Vagina (tissue), 2 donors: ENCODE results near the gene MIAT. TPM values are rescaled to one million over a fixed set of nuclear protein-coding genes. Genes with fewer than 3 reads are reported as not detected.

ENCODE experiments used
- DNase-seq, 2 donors: peaks; one replicate each; pipeline ENCODE4 v3.0.0-alpha.2; 2017; ENCODE audit errors: extremely low spot score in 2 of 2
- H3K27ac ChIP-seq: fragments of 200-600 bp; sonication (generic); one replicate; pipeline ENCODE4 v1.5.1; 2019
- H3K27me3 ChIP-seq: fragments of 200-600 bp; sonication (generic); one replicate; pipeline ENCODE4 v1.5.1; 2019
- H3K36me3 ChIP-seq, 2 donors: fragments of 200-600 bp; sonication (generic); one replicate each; pipeline ENCODE4 v1.5.1; 2017 to 2019
- H3K4me1 ChIP-seq: fragments of 200-600 bp; sonication (generic); one replicate; pipeline ENCODE4 v1.5.1; 2019
- H3K4me3 ChIP-seq, 2 donors: fragments of 200-600 bp; sonication (generic); 1 replicate in 1 of 2; 2 replicates in 1 of 2; pipeline ENCODE4 v1.5.1; 2016 to 2019
- H3K9me3 ChIP-seq: fragments of 200-600 bp; sonication (generic); one replicate; pipeline ENCODE4 v1.5.1; 2019
- CTCF ChIP-seq, 3 experiments: fragments of 450-650 bp in 2 of 3; fragments of 200-600 bp in 1 of 3; sonication (generic) in 1 of 3; IDR thresholded peaks; one replicate each; pipeline ENCODE4 v1.5.1; 2017 to 2019; ENCODE audit warnings: antibody characterized with exemption in 3 of 3, mild to moderate bottlenecking in 2 of 3, moderate library complexity in 2 of 3
- POLR2A ChIP-seq, 2 donors: fragments of 450-650 bp; IDR thresholded peaks; one replicate each; pipeline ENCODE4 v1.6.1; 2017; ENCODE audit warnings: antibody characterized with exemption in 2 of 2, mild to moderate bottlenecking in 2 of 2, moderate library complexity in 2 of 2
- POLR2AphosphoS5 ChIP-seq, 2 donors: sonication (generic); formaldehyde crosslinking; IDR thresholded peaks; one replicate each; pipeline ENCODE4 v1.9.0; 2017; ENCODE audit warnings: antibody characterized with exemption in 2 of 2, mild to moderate bottlenecking in 2 of 2, low read depth in 1 of 2; ENCODE audit not compliant: insufficient read depth in 1 of 2
- intact Hi-C: fragments of 100-400 bp; cut with DNase I; formaldehyde crosslinking; loops from one replicate; pipeline ENCODE4 v1.15.1; 2023
- total RNA-seq: library from RNA; depleted of rRNA; stranded (reverse); fragments of >200 nt; gene quantifications from one replicate; pipeline ENCODE4 v1.2.3, GENCODE V29; 2016

Gene MIAT
- total RNA-seq, 1 donor from 2014 or later: 2.7 TPM

DNA sequence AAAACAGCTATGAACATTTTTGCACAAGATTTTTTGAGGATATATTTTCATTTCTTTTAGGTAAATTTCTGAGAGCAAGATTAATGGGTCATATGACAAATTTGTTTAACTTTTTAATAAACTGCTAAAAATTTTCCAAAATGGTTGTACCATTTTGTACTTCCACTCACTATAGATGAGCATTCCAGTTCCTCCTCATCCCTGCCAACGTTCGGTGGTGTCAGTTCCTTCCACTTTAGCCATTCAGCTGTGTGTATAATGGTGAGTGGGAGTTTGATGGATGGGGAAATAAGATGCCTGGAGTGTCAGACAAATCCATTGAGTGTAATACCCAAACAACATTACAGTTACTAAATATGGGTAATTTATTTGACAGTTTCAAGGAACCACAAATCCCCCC lies 49.7 kb downstream of the MIAT start:
- H3K36me3 ChIP-seq: no peaks in the 10 kb centered on the region
- no peak overlapping the region for H3K4me3 ChIP-seq
- TF ChIP-seq CTCF (IDR thresholded peaks at IDR 0.05) (no peak), POLR2AphosphoS5 (IDR thresholded peaks at IDR 0.05; ENCODE audit: insufficient read depth in 1 of 2, low read depth in 1 of 2) (no peak), POLR2A (IDR thresholded peaks at IDR 0.05) (no peak)
- DNase-seq: no peak
- H3K27ac ChIP-seq: no peak overlapping the region
- H3K27me3 ChIP-seq: no peaks in the 10 kb centered on the region
- H3K4me1 ChIP-seq: no peaks in the 10 kb centered on the region
- intact Hi-C loops: no loop called here
- peaks cover 9% of the 10 kb centered on the region for H3K9me3 ChIP-seq

GRCh38 chr22:26707581-26707980 lies 50.2 kb downstream of the MIAT start:
- Histone ChIP-seq H3K27ac (no peak overlapping the region), H3K27me3 (no peaks in the 10 kb centered on the region), H3K4me1 (no peaks in the 10 kb centered on the region), H3K9me3 (peaks cover 9% of the 10 kb centered on the region), H3K4me3 (no peak overlapping the region), H3K36me3 (no peaks in the 10 kb centered on the region)
- TF ChIP-seq POLR2A (IDR thresholded peaks at IDR 0.05): no peak
- no peak for TF ChIP-seq POLR2AphosphoS5 (IDR thresholded peaks at IDR 0.05; ENCODE audit: insufficient read depth in 1 of 2, low read depth in 1 of 2)
- TF ChIP-seq CTCF (IDR thresholded peaks at IDR 0.05): no peak
- intact Hi-C loops: no loop called here
- no peak for DNase-seq

DNA sequence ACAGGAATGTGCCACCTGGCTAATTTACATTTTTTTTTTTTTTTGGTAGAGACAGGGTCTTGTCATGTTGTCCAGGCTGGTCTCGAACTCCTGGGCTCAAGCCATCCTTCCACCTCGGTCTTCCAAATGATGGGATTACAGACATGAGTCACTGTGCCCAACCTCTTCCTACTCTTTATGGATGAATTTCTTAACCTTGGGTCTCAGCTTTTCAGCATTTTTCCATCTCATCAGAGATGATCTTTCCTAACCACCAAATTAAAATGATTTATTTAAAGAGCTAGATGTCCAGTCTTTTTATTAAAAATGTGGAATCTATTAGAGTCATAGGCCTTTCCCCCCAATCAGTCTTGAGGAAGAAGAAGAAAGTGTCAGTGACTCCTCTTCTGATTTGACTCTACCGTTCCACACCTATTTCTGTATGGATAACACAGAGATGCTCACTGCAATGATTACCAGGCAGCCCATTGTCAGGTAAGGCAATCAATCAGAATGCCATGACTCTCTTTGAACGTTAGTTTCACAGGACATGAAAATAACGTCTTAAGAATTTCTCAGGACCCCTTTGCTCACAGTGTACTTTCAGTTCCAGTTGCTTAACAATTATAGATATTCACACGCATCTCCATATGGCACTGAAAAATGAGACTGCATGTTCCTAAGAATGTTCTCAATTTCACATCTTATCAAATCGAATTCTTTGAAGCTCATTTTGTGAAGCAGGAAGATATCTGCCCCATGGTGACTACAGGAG lies 51.0 kb downstream of the MIAT start:
- DNase-seq: no peak
- H3K9me3 ChIP-seq: peaks cover 9% of the 10 kb centered on the region
- intact Hi-C loops: no loop called here
- no peaks in the 10 kb centered on the region for H3K27me3 ChIP-seq
- TF ChIP-seq CTCF (IDR thresholded peaks at IDR 0.05): no peak
- no peak for TF ChIP-seq POLR2A (IDR thresholded peaks at IDR 0.05)
- TF ChIP-seq POLR2AphosphoS5 (IDR thresholded peaks at IDR 0.05; ENCODE audit: insufficient read depth in 1 of 2, low read depth in 1 of 2): no peak
- H3K4me1 ChIP-seq: no peaks in the 10 kb centered on the region
- H3K36me3 ChIP-seq: no peaks in the 10 kb centered on the region
- no peak overlapping the region for H3K27ac ChIP-seq
- no peak overlapping the region for H3K4me3 ChIP-seq

- no peaks in the 10 kb centered on the region for H3K36me3 ChIP-seq
- H3K4me3 ChIP-seq: no peak overlapping the region
- H3K9me3 ChIP-seq: peaks cover 9% of the 10 kb centered on the region
- intact Hi-C loops: no loop called here
- no peak overlapping the region for H3K27ac ChIP-seq
- TF ChIP-seq POLR2AphosphoS5 (IDR thresholded peaks at IDR 0.05; ENCODE audit: insufficient read depth in 1 of 2, low read depth in 1 of 2) (no peak), CTCF (IDR thresholded peaks at IDR 0.05) (no peak), POLR2A (IDR thresholded peaks at IDR 0.05) (no peak)
- DNase-seq: no peak
- no peaks in the 10 kb centered on the region for H3K27me3 ChIP-seq
- H3K4me1 ChIP-seq: no peaks in the 10 kb centered on the region
Measured at GRCh38 chr22:26709617-26710390, 52.4 kb downstream of the MIAT start.
